ENCODE data around the gene MME.

Gene MME

GRCh38 chr3:155231792-155232191 is 151.7 kb downstream of the MME start:
- no peak for DNase-seq (ENCODE audit: low read depth in 3 of 3, low spot score in 1 of 3)

DNA sequence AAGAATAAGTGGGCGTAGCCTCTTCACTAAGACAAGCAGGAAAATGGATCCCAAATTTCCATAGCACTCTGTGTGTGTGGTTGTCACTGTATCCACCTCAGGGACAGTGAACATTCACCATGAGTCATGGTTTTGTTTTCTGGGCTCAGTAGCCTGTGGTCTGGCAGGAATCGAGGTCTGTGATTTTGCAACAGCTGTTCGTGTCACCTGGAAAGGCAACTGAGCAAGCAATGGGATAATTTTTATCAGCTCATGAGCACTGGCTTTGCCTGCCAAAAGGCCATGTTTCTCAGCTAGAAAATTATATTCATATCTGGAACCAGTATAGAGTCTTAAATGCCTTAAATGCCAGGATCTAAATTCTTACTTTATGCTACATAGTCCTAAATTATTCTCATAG is 152.5 kb downstream of the MME start:
- DNase-seq (ENCODE audit: low read depth in 3 of 3, low spot score in 1 of 3), result no peak

GRCh38 chr3:155233213-155233612 is 153.1 kb downstream of the MME start:
- no peak for DNase-seq (ENCODE audit: low read depth in 3 of 3, low spot score in 1 of 3)

Data from stimulated activated CD4-positive, alpha-beta T cell treated with anti-CD3 and anti-CD28 coated beads, TNF-alpha, amount 100 ng/mL, for 1 hour (primary cell).